Breast epithelium (tissue), 3 donors: ENCODE data around the gene ANKMY1.

ENCODE experiments used
- CTCF ChIP-seq, 3 donors: fragments of 450-650 bp; IDR thresholded peaks; one replicate each; pipeline ENCODE4 v1.5.1; 2016 to 2017; ENCODE audit warnings: antibody characterized with exemption in 3 of 3, mild to moderate bottlenecking in 3 of 3, moderate library complexity in 3 of 3
- POLR2A ChIP-seq: fragments of 450-650 bp; IDR thresholded peaks from one replicate; pipeline ENCODE4 v1.6.1; 2016; ENCODE audit warnings: antibody characterized with exemption, mild to moderate bottlenecking, moderate library complexity
- POLR2AphosphoS5 ChIP-seq, 3 donors: sonication (generic); formaldehyde crosslinking; IDR thresholded peaks; one replicate each; pipeline ENCODE4 v1.6.1; 2017; ENCODE audit warnings: antibody characterized with exemption in 3 of 3

- TF ChIP-seq CTCF (IDR thresholded peaks at IDR 0.05), result no peak
- no peak for TF ChIP-seq POLR2A
- no peak for TF ChIP-seq POLR2AphosphoS5 (IDR thresholded peaks at IDR 0.05)
Observed at GRCh38 chr2:240460781-240461431, 96.9 kb downstream of the ANKMY1 start.
